PFSK-1 (cell line): Measurements from ENCODE around the gene USP1.

Source experiments
- FOXP2 ChIP-seq: optimal IDR thresholded peaks from 2 replicates; pipeline ENCODE3; 2011; ENCODE audit warnings: borderline replicate concordance, control low read depth, inconsistent platforms; ENCODE audit not compliant: insufficient read depth; ENCODE audit errors: extremely low read length, extremely low read depth
- POLR2AphosphoS5 ChIP-seq: IDR thresholded peaks from 2 replicates; pipeline ENCODE4 v1.6.1; 2012; ENCODE audit warnings: low read depth, mild to moderate bottlenecking, control low read depth, low read length, moderate library complexity
- SIN3A ChIP-seq: IDR thresholded peaks from 2 replicates; pipeline ENCODE4 v1.6.1; 2012; ENCODE audit warnings: mild to moderate bottlenecking, low read length, moderate library complexity, borderline replicate concordance; ENCODE audit not compliant: insufficient read depth
- TAF1 ChIP-seq: IDR thresholded peaks from 2 replicates; pipeline ENCODE4 v1.6.1; 2012; ENCODE audit warnings: low read length, control low read depth, borderline replicate concordance; ENCODE audit not compliant: insufficient read depth

GRCh38 chr1:62435231-62436038 is 1.4 kb upstream of the USP1 start:
- TF ChIP-seq POLR2AphosphoS5: no peak
- TF ChIP-seq SIN3A: no peak
- TF ChIP-seq FOXP2: no peak
- no peak for TF ChIP-seq TAF1
